Measurements from ENCODE around the gene SLC35F4.

DNA sequence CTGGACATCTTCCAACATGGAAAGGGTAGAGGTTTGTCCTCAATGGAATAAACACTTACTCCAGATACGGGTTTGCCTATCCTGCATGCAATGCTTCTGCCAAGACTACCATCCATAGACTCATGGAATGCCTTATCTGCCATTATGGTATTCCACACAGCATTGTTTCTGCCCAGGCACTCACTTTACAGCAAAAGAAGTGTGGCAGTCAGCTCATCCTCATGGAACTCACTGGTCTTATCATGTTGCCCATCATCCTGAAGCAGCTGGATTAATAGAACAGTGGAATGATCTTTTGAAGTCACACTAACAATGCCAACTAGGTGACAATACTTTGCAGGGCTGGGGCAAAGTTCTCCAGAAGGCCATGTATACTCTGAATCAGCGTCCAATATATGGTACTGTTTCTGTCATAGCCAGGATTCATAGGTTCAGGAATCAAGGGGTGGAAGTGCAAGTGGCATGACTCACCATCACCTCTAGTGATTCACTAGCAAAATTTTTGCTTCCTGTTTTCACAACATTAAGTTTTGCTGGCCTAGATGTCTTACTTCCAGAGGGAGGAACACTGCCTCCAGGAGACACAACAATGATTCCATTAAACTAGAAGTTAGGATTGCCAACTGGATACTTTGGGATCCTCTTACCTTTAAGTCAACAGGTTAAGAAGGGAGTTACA is 140.4 kb downstream of the SLC35F4 start:
- TF ChIP-seq, protein P1, sequence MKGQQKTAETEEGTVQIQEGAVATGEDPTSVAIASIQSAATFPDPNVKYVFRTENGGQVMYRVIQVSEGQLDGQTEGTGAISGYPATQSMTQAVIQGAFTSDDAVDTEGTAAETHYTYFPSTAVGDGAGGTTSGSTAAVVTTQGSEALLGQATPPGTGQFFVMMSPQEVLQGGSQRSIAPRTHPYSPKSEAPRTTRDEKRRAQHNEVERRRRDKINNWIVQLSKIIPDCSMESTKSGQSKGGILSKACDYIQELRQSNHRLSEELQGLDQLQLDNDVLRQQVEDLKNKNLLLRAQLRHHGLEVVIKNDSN (IDR thresholded peaks at IDR 0.05; ENCODE audit: borderline replicate concordance, extremely low read length, insufficient read depth, low read depth, low read length) = no peak
- no peak for TF ChIP-seq POLR2AphosphoS5 (IDR thresholded peaks at IDR 0.05; ENCODE audit: low read length)
- TF ChIP-seq, protein P2, sequence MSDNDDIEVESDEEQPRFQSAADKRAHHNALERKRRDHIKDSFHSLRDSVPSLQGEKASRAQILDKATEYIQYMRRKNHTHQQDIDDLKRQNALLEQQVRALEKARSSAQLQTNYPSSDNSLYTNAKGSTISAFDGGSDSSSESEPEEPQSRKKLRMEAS (IDR thresholded peaks at IDR 0.05; ENCODE audit: low read depth, low read length) = no peak
- TF ChIP-seq, protein P3, sequence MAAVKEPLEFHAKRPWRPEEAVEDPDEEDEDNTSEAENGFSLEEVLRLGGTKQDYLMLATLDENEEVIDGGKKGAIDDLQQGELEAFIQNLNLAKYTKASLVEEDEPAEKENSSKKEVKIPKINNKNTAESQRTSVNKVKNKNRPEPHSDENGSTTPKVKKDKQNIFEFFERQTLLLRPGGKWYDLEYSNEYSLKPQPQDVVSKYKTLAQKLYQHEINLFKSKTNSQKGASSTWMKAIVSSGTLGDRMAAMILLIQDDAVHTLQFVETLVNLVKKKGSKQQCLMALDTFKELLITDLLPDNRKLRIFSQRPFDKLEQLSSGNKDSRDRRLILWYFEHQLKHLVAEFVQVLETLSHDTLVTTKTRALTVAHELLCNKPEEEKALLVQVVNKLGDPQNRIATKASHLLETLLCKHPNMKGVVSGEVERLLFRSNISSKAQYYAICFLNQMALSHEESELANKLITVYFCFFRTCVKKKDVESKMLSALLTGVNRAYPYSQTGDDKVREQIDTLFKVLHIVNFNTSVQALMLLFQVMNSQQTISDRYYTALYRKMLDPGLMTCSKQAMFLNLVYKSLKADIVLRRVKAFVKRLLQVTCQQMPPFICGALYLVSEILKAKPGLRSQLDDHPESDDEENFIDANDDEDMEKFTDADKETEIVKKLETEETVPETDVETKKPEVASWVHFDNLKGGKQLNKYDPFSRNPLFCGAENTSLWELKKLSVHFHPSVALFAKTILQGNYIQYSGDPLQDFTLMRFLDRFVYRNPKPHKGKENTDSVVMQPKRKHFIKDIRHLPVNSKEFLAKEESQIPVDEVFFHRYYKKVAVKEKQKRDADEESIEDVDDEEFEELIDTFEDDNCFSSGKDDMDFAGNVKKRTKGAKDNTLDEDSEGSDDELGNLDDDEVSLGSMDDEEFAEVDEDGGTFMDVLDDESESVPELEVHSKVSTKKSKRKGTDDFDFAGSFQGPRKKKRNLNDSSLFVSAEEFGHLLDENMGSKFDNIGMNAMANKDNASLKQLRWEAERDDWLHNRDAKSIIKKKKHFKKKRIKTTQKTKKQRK (IDR thresholded peaks at IDR 0.05; ENCODE audit: low read depth, low read length) = no peak
- TF ChIP-seq SIN3A (IDR thresholded peaks at IDR 0.05; ENCODE audit: low read depth, low read length) = no peak
- TF ChIP-seq EP300 (IDR thresholded peaks at IDR 0.05; ENCODE audit: borderline replicate concordance in 1 of 2, control insufficient read depth in 1 of 2, low read depth in 2 of 2, low read length in 2 of 2) = no peak
- TF ChIP-seq JUND (IDR thresholded peaks at IDR 0.05; ENCODE audit: low read depth, low read length) = no peak
- TF ChIP-seq SMC3 (IDR thresholded peaks at IDR 0.05; ENCODE audit: borderline replicate concordance, low read length) = no peak
- no peak for TF ChIP-seq CEBPB (IDR thresholded peaks at IDR 0.05; ENCODE audit: borderline replicate concordance in 1 of 2, low read depth in 2 of 2, low read length in 2 of 2)
- TF ChIP-seq, protein P4, sequence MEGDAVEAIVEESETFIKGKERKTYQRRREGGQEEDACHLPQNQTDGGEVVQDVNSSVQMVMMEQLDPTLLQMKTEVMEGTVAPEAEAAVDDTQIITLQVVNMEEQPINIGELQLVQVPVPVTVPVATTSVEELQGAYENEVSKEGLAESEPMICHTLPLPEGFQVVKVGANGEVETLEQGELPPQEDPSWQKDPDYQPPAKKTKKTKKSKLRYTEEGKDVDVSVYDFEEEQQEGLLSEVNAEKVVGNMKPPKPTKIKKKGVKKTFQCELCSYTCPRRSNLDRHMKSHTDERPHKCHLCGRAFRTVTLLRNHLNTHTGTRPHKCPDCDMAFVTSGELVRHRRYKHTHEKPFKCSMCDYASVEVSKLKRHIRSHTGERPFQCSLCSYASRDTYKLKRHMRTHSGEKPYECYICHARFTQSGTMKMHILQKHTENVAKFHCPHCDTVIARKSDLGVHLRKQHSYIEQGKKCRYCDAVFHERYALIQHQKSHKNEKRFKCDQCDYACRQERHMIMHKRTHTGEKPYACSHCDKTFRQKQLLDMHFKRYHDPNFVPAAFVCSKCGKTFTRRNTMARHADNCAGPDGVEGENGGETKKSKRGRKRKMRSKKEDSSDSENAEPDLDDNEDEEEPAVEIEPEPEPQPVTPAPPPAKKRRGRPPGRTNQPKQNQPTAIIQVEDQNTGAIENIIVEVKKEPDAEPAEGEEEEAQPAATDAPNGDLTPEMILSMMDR (IDR thresholded peaks at IDR 0.05 in 2 of 3, conservative IDR thresholded peaks at IDR 0.05 in 1 of 3; ENCODE audit: control insufficient read depth in 2 of 3, extremely low read depth in 1 of 3, insufficient read depth in 1 of 3, low read depth in 3 of 3, low read length in 3 of 3) = no peak
- TF ChIP-seq EZH2 (IDR thresholded peaks at IDR 0.05; ENCODE audit: borderline replicate concordance, control insufficient read depth, low read depth, low read length) = no peak
- no peak for TF ChIP-seq MYC (IDR thresholded peaks at IDR 0.05; ENCODE audit: insufficient read depth, insufficient read length, insufficient replicate concordance, low read length, severe bottlenecking)
